Measurements from ENCODE around the gene ANKS6. TPM values are rescaled to one million over a fixed set of nuclear protein-coding genes. Genes with fewer than 3 reads are reported as not detected.
"Not testable (repeated sequence)": the region's sequence is repeated elsewhere in the genome, so short reads cannot be mapped to it uniquely, and the experiment has no call there.

ANKS6 gene
- total and polyA plus RNA-seq, 2 of the 4 experiments (the other 2 are of a cell fraction), result 9.0 to 23.6 TPM

DNA sequence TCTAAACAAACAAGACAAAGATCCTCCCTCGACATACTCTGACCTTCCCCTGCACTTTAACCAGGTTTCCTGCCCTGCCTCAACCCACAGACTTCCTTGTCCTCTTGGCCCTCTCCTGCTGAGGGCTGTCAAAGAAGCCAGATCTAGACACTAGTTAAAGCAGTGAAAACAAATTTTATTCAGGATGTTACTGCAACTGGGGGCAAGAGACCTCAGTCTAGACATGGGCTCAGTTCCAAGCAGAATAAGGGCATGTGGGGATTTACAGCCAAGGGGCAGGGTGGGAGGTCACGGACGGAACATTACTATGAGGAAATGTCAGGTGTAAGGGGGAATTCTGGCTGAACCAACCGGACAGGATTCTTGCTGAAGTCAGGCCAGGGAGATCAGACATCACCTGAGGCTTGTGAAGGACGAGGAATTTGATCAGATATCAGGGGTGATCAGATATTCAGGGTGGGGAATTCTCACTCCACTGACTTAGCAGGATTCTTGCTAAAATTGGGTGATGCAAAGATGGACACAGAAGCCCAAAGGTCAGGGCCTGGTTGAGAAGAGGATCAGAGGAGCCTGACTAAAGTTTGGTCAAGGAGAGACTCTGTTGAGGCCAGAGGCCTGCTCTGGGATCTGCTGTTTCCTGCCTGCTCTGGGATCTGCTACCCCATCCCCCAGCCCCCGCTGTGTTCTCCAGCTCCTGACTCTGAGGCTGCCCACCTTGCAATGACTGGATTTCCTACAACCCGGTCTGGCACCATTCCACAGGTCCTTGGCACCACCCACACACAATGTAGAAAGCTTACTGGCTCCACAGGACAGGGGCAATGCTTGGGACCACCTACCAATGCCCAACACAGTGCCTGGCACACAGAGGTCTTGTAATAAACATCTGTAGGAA is 109.1 kb downstream of the ANKS6 start (continued):
- no peak for TF ChIP-seq RCOR1 (IDR thresholded peaks at IDR 0.05; ENCODE audit: insufficient replicate concordance, low read length)

- H3K4me2 ChIP-seq (ENCODE audit: low read depth, low read length); H2AK5ac ChIP-seq (ENCODE audit: low read depth, low read length); intact Hi-C loops (cut with micrococcal nuclease); H3K4me1 ChIP-seq (ENCODE audit: control insufficient read depth, insufficient read depth, low read length); H3K4me3 ChIP-seq (ENCODE audit: insufficient read depth, low read depth, low read length); H4K91ac ChIP-seq (ENCODE audit: insufficient read depth, low read depth, low read length); H3K23ac ChIP-seq (ENCODE audit: low read depth, low read length); DNase-seq; in situ Hi-C loops (cut with MboI; ENCODE audit: low sequenced_read_pairs); H3K4ac ChIP-seq (ENCODE audit: low read depth, low read length); H3K9me3 ChIP-seq (ENCODE audit: control insufficient read depth, insufficient read depth, low read length); H3K14ac ChIP-seq (replicated peaks; ENCODE audit: low read depth, low read length); H3K27me3 ChIP-seq (ENCODE audit: control insufficient read depth, insufficient read depth, low read length); POLR2A ChIA-PET (ENCODE audit: unreplicated experiment); H2BK120ac ChIP-seq (ENCODE audit: low read depth, low read length); H3K18ac ChIP-seq (ENCODE audit: low read depth, low read length); H2AK9ac ChIP-seq (replicated peaks; ENCODE audit: low read depth, low read length, poor library complexity); ATAC-seq (ENCODE audit: low read depth); H2BK5ac ChIP-seq (ENCODE audit: low read depth, low read length, poor library complexity, severe bottlenecking); H3K36me3 ChIP-seq (ENCODE audit: control insufficient read depth, insufficient read depth, low read length); H2BK20ac ChIP-seq (ENCODE audit: low read depth, low read length); H3K9me1 ChIP-seq (ENCODE audit: insufficient read depth, low read length); H3K27ac ChIP-seq (ENCODE audit: insufficient read depth, low read length); H3K9ac ChIP-seq (ENCODE audit: low read depth, low read length); H3K56ac ChIP-seq (ENCODE audit: extremely low read depth, insufficient read depth, low read length); H2BK15ac ChIP-seq (ENCODE audit: low read depth, low read length); BruUV-seq (replicated peaks); H4K5ac ChIP-seq (ENCODE audit: low read depth, low read length); H4K8ac ChIP-seq (ENCODE audit: low read depth in 2 of 2, low read length in 2 of 2); H2AFZ ChIP-seq (replicated peaks; ENCODE audit: low read length, poor library complexity); dilution Hi-C loops (cut with HindIII; ENCODE audit: low sequenced_read_pairs, unreplicated experiment): not testable (repeated sequence)
- WGBS, 2 experiments (ENCODE audit: extremely low coverage in 2 of 2, insufficient read length in 1 of 2), result no CpG with 5 or more reads among the region's 2 CpGs
- H4K20me1 ChIP-seq (ENCODE audit: insufficient read depth, low read length), result peaks cover 22% of the 10 kb centered on the region
- CTCF ChIA-PET, result interaction anchor here (0.6 kb wide), 1 partner anchor 194 kb away, joined by 5 read pairs; no protein-coding TSS in a partner anchor
- H3K79me1 ChIP-seq (ENCODE audit: low read depth in 1 of 2, low read length in 2 of 2), result peaks cover 0 to 34% of the 10 kb centered on the region in 2 experiments; a peak in 3 of 4 replicates
These were observed 111.5 kb downstream of the ANKS6 start for GRCh38 chr9:98684816-98685215.

Other genes starting within 250 kb of the ANKS6 start
- 19.4 and 20.3 TPM in 2 replicates for gene GABBR2, start 87.6 kb downstream of the ANKS6 start, total RNA-seq (2012; rRNA removed)
- gene GABBR2, start 87.6 kb downstream of the ANKS6 start, polyA plus RNA-seq (2012; rRNA removed), result 14.2 and 15.4 TPM in 2 replicates
- gene GALNT12, start 11.1 kb upstream of the ANKS6 start, total RNA-seq (2012; rRNA removed), result 2.5 TPM in 2 replicates
- gene GALNT12, start 11.1 kb upstream of the ANKS6 start, polyA plus RNA-seq (2012; rRNA removed), result 2.0 and 2.3 TPM in 2 replicates
- gene COL15A1, start 147.4 kb upstream of the ANKS6 start, total RNA-seq (2012; rRNA removed), result 1.9 and 2.2 TPM in 2 replicates
- 3.1 and 3.7 TPM in 2 replicates for gene COL15A1, start 147.4 kb upstream of the ANKS6 start, polyA plus RNA-seq (2012; rRNA removed)

Data from IMR-90 (cell line).